A673 (cell line): ENCODE measurements around the gene CFAP20DC.

Experiments used
- CTCF ChIP-seq: fragments of 300-800, 200-600 bp; sonication (generic); conservative IDR thresholded peaks from 2 replicates; pipeline ENCODE4 v1.5.1; 2017; ENCODE audit warnings: low read depth, mild to moderate bottlenecking, antibody characterized with exemption, low read length, moderate library complexity, mixed read lengths
- EZH2 ChIP-seq: fragments of 200-600 bp; sonication (generic); IDR thresholded peaks from 2 replicates; pipeline ENCODE4 v1.6.1; 2017; ENCODE audit warnings: borderline replicate concordance, low read depth, mild to moderate bottlenecking, mixed read lengths, antibody characterized with exemption, low read length; ENCODE audit not compliant: poor library complexity, severe bottlenecking

- no peak for TF ChIP-seq CTCF
- no peak for TF ChIP-seq EZH2
These were observed 298.6 kb downstream of the CFAP20DC start for GRCh38 chr3:58751235-58751634.
